HG02852 (cell line): ENCODE measurements around the gene MIDN.
A peak's percentile ranks its signal among the peaks of the same experiment; 100 is the strongest.
"Not testable (repeated sequence)": the region's sequence is repeated elsewhere in the genome, so short reads cannot be mapped to it uniquely, and the experiment has no call there.

Experiments
- ATAC-seq: cut with Tn5 transposase; IDR thresholded peaks from one replicate; pipeline ENCODE4 v1.9.1; 2021; ENCODE audit warnings: mild to moderate bottlenecking, moderate library complexity; ENCODE audit not compliant: unreplicated experiment

Gene MIDN

GRCh38 chr19:1245494-1246264 lies 2.7 kb upstream of the MIDN start:
- ATAC-seq = no peak

- not testable (repeated sequence) for ATAC-seq
These were observed 1.9 kb upstream of the MIDN start for GRCh38 chr19:1246265-1247087.

- no peak for ATAC-seq
These were observed 640 bp upstream of the MIDN start for GRCh38 chr19:1247748-1248138.

GRCh38 chr19:1248786-1249297 lies 459 bp downstream of the MIDN start:
- ATAC-seq = peak; percentile 34

- ATAC-seq = peak; percentile 41
These were observed 1.1 kb downstream of the MIDN start for GRCh38 chr19:1249298-1249989.

GRCh38 chr19:1249990-1250436 lies 1.6 kb downstream of the MIDN start:
- ATAC-seq = no peak

- no peak for ATAC-seq
These were observed 2.3 kb downstream of the MIDN start for GRCh38 chr19:1250437-1251260.

- no peak for ATAC-seq
These were observed 3.2 kb downstream of the MIDN start for GRCh38 chr19:1251330-1252220.

GRCh38 chr19:1252221-1252820 lies 3.9 kb downstream of the MIDN start:
- ATAC-seq = no peak

- ATAC-seq = no peak
These were observed 4.6 kb downstream of the MIDN start for GRCh38 chr19:1252821-1253513.

- no peak for ATAC-seq
These were observed 5.2 kb downstream of the MIDN start for GRCh38 chr19:1253514-1254080.

- ATAC-seq = no peak
These were observed 5.7 kb downstream of the MIDN start for GRCh38 chr19:1254081-1254527.

GRCh38 chr19:1254530-1255185 lies 6.3 kb downstream of the MIDN start:
- ATAC-seq = no peak

- ATAC-seq = no peak
These were observed 7.1 kb downstream of the MIDN start for GRCh38 chr19:1255186-1256161.

GRCh38 chr19:1256646-1257474 lies 8.5 kb downstream of the MIDN start:
- no peak for ATAC-seq
